Airway epithelial cell (primary cell): ENCODE data around the gene TUBB3. TPM values are rescaled to one million over a fixed set of nuclear protein-coding genes. Genes with fewer than 3 reads are reported as not detected.

Source experiments
- total RNA-seq: library from RNA; depleted of rRNA; stranded (reverse); fragments of >200 nt; gene quantifications from 2 replicates; pipeline ENCODE4 v1.2.3, GENCODE V29; 2015

Gene TUBB3
- total RNA-seq, result 159 and 160 TPM in 2 replicates

GRCh38 chr16:89922884-89923639, at the start of gene TUBB3:
TSS of gene TUBB3 (plus strand) at chr16:89923342. CDS start at chr16:89923402, 60 bp downstream.

GRCh38 chr16:89918453-89919347, 4.4 kb upstream of the TUBB3 start, which contains the start of gene MC1R:
TSS of gene MC1R (plus strand) at chr16:89918862. CDS start at chr16:89919259, 397 bp downstream.

Other genes with a start within 250 kb of the TUBB3 start
- gene CDK10, start 236.7 kb upstream of the TUBB3 start, total RNA-seq, result 29.1 and 30.2 TPM in 2 replicates
- 14.0 and 23.2 TPM in 2 replicates for gene SPATA2L, start 221.6 kb upstream of the TUBB3 start, total RNA-seq
- gene VPS9D1, start 202.4 kb upstream of the TUBB3 start, total RNA-seq, result 4.1 and 6.0 TPM in 2 replicates
- 8.1 and 15.2 TPM in 2 replicates for gene ZNF276, start 201.8 kb upstream of the TUBB3 start, total RNA-seq
- 18.9 and 23.1 TPM in 2 replicates for gene FANCA, start 106.7 kb upstream of the TUBB3 start, total RNA-seq
- 1.1 and 1.2 TPM in 2 replicates for gene SPIRE2, start 94.9 kb upstream of the TUBB3 start, total RNA-seq
- gene TCF25, start 49.8 kb upstream of the TUBB3 start, total RNA-seq, result 104 and 215 TPM in 2 replicates
- 1.5 and 1.7 TPM in 2 replicates for gene MC1R, start 4.5 kb upstream of the TUBB3 start, total RNA-seq
- 97.0 and 115 TPM in 2 replicates for gene DEF8, start 25.4 kb downstream of the TUBB3 start, total RNA-seq
- gene DBNDD1, start 96.1 kb downstream of the TUBB3 start, total RNA-seq, result 9.0 and 13.0 TPM in 2 replicates
- gene PRDM7, start 154.0 kb downstream of the TUBB3 start, total RNA-seq, result not detected in 2 replicates